GM18508 (cell line): Measurements from ENCODE around the gene CMTM6.
A peak's percentile ranks its signal among the peaks of the same experiment; 100 is the strongest.

Experiments used
- ATAC-seq: cut with Tn5 transposase; IDR thresholded peaks from one replicate; pipeline ENCODE4 v1.9.1; 2021; ENCODE audit warnings: moderate number of reproducible peaks; ENCODE audit not compliant: insufficient read depth, unreplicated experiment

Gene CMTM6

DNA sequence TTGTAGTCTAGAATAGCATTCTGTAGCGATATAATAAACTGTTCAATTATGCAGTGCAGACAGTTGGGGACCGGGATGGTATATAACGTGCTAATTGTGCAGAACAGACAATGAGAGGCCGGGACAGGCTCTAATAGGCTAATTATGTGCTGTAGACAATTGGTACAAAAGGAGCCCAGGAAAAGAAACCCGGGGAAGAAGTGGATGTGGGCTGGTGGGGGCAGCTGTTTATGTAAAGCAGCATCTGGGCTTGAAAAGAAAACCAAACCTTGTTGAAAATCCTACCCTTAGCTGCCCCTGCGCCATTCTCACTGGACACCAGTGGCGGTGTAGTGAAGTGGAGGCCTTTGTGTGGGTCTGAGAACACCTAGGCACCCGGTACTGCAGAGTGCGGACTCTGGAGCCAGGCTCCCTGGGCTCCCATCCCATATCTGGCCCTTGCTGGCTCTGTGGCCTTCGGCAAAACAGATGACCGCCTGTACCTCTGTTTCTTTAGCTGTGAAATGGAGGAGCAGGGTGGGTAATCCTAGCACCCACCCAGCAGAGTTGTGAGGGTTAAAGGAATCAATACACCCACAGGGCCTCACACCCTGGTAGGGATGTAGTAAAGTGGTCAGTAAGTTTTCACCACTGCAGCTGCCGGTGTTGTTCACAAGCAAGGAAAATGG, 51.5 kb downstream of the CMTM6 start:
- ATAC-seq = no peak

DNA sequence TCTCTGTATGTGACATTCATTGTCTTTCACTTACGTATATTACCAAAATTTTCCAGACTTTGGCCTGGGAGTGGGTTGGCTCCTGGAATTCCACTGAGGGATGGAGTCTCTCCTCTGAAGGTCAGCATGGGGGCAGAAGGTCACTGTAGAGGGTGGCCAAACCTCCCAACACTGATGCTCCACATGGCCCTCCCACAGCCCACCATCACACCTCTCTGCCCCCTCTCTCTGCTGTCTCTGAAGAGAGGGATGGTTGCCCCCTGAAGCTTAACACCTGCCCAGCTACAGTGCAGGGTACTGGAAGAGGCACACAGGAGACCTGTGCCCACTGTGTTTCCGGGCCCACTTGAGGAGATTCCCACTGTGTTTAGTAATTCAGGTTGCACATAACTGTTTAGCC, 52.2 kb downstream of the CMTM6 start:
- no peak for ATAC-seq

DNA sequence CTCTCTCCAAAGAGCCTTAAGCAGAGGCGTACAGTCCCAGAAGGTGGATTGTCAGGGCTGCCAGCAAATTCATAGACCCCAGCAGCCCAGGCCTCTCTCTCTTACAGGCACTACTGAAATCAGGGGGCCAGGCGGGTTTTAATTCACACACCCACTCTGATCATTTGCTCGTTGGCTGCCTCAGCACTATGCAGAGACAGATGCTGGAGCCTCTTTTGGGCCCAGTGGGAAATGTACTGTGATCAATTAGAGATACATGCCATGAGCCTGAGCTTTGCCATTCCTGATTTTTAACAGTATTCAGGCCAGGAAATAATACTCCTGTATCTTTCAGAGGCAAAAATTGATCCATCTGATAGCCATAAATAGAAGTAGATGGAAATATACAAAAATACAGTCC, 53.0 kb downstream of the CMTM6 start:
- no peak for ATAC-seq

GRCh38 chr3:32448686-32449474, 53.8 kb downstream of the CMTM6 start:
- ATAC-seq = no peak

DNA sequence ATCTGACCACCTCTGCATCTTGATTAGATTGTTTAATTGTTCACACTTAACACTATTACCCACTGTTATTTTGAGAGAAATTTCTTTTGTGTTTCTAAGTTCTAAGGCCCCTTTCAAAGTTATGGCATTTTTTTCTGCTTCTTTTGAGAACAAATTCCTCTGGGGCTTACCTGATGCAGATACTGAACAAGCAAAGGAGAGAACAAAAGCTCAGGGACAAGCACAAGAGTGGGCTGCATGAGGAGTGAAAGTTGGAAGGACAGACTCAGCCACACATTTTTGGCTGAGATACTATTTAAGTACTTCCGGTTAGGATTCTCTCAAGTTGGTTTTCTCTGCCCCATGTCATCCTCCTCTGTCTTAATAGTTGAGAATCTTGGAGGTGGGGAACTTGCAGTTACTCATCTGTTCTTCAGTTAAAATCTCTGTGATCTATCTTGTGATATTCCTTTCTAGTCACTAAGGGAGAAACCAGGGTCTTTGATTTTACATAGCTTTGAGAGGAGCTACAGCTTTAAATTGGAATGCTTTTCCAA, 54.7 kb downstream of the CMTM6 start:
- no peak for ATAC-seq

DNA sequence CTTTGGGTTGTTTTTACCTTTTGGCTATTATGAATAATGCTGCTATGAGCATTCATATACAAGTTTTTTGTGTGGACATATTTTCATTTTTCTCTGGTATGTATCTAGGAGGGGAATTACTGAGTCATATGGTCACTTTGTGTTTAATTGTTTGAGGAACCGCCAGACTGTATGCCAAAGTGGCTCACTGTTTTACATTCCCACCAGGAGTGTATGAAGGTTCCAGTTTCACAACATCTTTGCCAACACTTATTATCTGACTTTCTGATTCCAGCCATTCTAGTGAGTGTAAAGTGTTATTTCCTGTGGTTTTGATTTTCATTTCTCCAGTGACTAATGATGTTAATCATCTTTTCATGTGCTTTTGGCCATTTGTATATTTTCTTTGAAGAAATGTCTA, 59.2 kb downstream of the CMTM6 start:
- no peak for ATAC-seq

DNA sequence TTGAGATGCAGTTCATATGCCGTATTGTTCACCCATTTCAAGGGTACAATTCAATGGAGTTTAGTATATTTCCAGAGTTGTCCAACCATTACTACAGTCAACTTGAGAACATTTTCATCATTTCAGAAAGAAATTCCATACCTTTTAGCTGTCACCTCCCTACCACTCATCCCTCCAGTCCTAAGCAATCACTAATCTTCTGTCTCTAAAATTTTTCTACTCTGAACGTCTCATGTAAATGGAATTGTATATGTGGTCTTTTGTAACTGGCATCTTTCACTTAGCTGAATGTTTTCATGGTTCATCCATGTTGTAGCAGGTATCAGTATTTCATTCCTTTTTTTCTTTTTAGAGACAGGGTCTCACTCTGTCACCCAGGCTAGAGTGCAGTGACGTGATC, 59.9 kb downstream of the CMTM6 start:
- no peak for ATAC-seq

- ATAC-seq = no peak
These were observed 61.9 kb downstream of the CMTM6 start for GRCh38 chr3:32440611-32441350.

- peak; percentile 4 for ATAC-seq
These were observed 63.2 kb downstream of the CMTM6 start for GRCh38 chr3:32439421-32439820.

DNA sequence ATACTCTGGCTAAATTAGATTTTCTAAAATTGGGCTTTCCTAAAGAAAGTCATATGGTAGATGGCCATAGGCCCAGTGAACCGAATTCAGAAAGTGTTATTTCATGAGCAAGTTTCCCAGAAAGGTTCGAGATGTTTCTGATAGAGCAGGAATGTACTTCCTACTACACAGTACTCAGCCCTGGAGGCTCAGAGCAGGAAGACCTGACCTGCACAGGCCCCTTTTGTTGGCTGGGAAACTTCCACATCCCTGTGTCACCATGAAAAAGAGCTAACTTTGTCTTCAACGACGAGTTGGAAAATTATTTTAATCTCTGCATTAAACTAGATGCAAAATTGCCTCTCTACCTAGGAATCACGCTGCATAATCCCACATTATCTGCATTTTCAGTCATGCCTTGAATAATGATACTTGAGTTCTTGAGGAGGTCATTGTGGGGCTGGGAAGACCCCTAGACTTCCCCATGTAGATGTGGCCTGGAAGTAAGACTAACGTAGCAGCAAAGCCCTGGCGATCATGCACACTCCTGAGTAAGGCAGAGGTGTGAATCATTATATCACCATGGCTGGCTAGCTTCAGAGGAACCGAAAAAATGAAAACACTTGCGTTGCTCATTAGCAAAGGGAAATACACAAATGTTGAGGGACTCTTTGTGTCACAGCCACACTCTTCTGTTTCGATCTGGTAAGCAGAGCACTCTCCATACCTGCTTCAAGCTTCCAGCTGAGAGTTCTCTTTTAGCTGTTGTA, 63.9 kb downstream of the CMTM6 start:
- peak; percentile 97 for ATAC-seq

GRCh38 chr3:32437896-32438295, 64.8 kb downstream of the CMTM6 start:
- ATAC-seq = no peak

- no peak for ATAC-seq
These were observed 65.8 kb downstream of the CMTM6 start for GRCh38 chr3:32436816-32437189.

GRCh38 chr3:32435911-32436815, 66.5 kb downstream of the CMTM6 start:
- no peak for ATAC-seq

DNA sequence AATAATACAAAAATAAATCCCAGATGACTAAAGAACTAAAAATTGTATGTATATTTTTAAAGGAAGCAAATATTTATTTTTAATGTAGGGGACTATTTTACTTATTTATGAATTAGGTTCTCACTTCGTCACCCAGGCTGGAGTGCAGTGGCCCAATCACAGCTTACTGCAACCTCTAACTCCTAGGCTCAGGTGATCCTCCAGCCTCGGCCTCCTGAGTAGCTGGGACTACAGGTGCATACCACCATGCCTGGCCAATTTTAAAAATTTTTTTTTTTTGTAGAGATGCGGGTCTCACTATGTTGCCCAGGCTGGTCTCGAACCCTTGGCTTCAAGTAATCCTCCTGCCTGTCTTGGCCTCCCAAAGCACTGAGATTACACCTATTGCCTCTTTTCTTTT, 68.4 kb downstream of the CMTM6 start:
- no peak for ATAC-seq

DNA sequence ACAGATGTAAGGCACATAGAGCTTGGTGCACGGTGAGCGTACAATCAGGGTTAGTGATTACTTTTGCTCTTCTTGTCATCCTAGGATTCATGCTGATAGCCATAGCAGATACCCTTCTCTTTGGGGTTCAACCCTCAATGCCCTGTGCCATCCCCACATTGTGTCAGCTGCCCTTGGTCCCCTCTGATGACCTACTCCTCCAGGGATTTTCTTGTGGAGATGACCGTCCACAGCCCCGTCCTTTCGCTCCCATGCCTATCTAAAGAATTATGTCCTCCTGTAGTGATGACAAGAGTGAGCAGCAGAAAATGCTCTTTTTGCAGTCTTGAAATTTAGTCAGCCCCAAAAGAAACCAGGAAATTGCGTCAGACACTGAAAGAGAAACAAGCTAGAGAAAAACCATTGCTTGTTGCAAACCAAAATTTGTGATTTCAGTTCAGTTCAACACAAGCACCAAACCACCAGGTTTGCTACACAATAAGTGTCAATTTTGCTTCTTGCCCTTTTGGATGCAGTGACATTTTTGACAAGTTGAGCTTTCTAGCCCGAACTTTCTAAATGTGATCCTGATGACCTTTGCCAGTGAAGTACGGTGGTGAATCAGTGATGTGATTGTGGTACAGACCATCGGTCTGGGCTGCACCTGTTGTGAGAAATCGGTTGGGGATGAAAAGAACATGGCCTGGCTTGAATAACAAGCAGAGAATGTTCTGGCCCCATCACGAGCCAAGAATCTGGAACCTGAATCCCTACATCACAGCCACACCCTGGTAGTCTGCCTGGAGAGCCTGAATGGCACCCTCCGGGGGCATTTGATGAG, 69.7 kb downstream of the CMTM6 start:
- ATAC-seq = peak; percentile 26

- ATAC-seq = no peak
These were observed 70.5 kb downstream of the CMTM6 start for GRCh38 chr3:32432045-32432710.

- ATAC-seq = no peak
These were observed 71.2 kb downstream of the CMTM6 start for GRCh38 chr3:32431481-32431880.
